NCI-H345 (cell line): ENCODE results near the gene NACA2.
"Not testable (repeated sequence)": the region's sequence is repeated elsewhere in the genome, so short reads cannot be mapped to it uniquely, and the experiment has no call there.

Source experiments
- DNase-seq: peaks from one replicate; lab custom pipeline; 2025; lab: John Stamatoyannopoulos, UW

Gene NACA2

GRCh38 chr17:61575983-61576382 lies 15.0 kb downstream of the NACA2 start:
- DNase-seq = no peak

- DNase-seq = no peak
Observed at GRCh38 chr17:61575352-61575975, 15.6 kb downstream of the NACA2 start.

- DNase-seq = peak; percentile 31
Observed at GRCh38 chr17:61574542-61575351, 16.3 kb downstream of the NACA2 start.

- DNase-seq = not testable (repeated sequence)
Observed at GRCh38 chr17:61572547-61572946, 18.5 kb downstream of the NACA2 start.

- no peak for DNase-seq
Observed at GRCh38 chr17:61571624-61572023, 19.4 kb downstream of the NACA2 start.

GRCh38 chr17:61570118-61570517 lies 20.9 kb downstream of the NACA2 start:
- DNase-seq = no peak

- not testable (repeated sequence) for DNase-seq
Observed at GRCh38 chr17:61569525-61569924, 21.5 kb downstream of the NACA2 start.

- DNase-seq = no peak
Observed at GRCh38 chr17:61568219-61569072, 22.6 kb downstream of the NACA2 start.

GRCh38 chr17:61567045-61567802 lies 23.8 kb downstream of the NACA2 start:
- no peak for DNase-seq

GRCh38 chr17:61566448-61566847 lies 24.6 kb downstream of the NACA2 start:
- not testable (repeated sequence) for DNase-seq

- DNase-seq = not testable (repeated sequence)
Observed at GRCh38 chr17:61565850-61566249, 25.2 kb downstream of the NACA2 start.

- DNase-seq = no peak
Observed at GRCh38 chr17:61565213-61565612, 25.8 kb downstream of the NACA2 start.

- DNase-seq = no peak
Observed at GRCh38 chr17:61562287-61562686, 28.7 kb downstream of the NACA2 start.

GRCh38 chr17:61561354-61561753 lies 29.7 kb downstream of the NACA2 start:
- no peak for DNase-seq

GRCh38 chr17:61560071-61560470 lies 30.9 kb downstream of the NACA2 start:
- DNase-seq = no peak

GRCh38 chr17:61556224-61557188 lies 34.5 kb downstream of the NACA2 start:
- no peak for DNase-seq

- no peak for DNase-seq
Observed at GRCh38 chr17:61555127-61555566, 35.9 kb downstream of the NACA2 start.

GRCh38 chr17:61554209-61554608 lies 36.8 kb downstream of the NACA2 start:
- no peak for DNase-seq

GRCh38 chr17:61552560-61552959 lies 38.5 kb downstream of the NACA2 start:
- DNase-seq = not testable (repeated sequence)

GRCh38 chr17:61551255-61551742 lies 39.7 kb downstream of the NACA2 start:
- peak; percentile 28 for DNase-seq
